CD14-positive monocyte (primary cell): ENCODE measurements around the gene ZNF8. TPM values are rescaled to one million over a fixed set of nuclear protein-coding genes. Genes with fewer than 3 reads are reported as not detected.

ENCODE experiments used
- DNase-seq, 3 donors: peaks; one replicate each; pipeline ENCODE4 v3.0.0-alpha.2; 2011 to 2022
- H2AFZ ChIP-seq: 2 replicates; pipeline ENCODE4 v1.6.0; 2012; ENCODE audit warnings: mild to moderate bottlenecking, low read depth, low read length, inconsistent platforms; ENCODE audit not compliant: insufficient read depth, poor library complexity, severe bottlenecking
- H3K27ac ChIP-seq, 2 donors: 1 replicate in 1 of 2; 2 replicates in 1 of 2; pipeline ENCODE4 v1.5.1; 2012 to 2013; ENCODE audit warnings: low read length in 2 of 2, control low read depth in 1 of 2, inconsistent platforms in 1 of 2, low read depth in 1 of 2, mild to moderate bottlenecking in 1 of 2
- H3K27me3 ChIP-seq, 2 donors: one replicate each; pipeline versions ENCODE4 v1.6.0 to v1.6.1; 2011 to 2013; ENCODE audit warnings: low read length in 2 of 2; ENCODE audit not compliant: control insufficient read depth in 2 of 2, insufficient read depth in 2 of 2
- H3K36me3 ChIP-seq, 2 donors: replicated peaks in 1 of 2; 1 replicate in 1 of 2; 2 replicates in 1 of 2; pipeline versions ENCODE4 v1.5.1 to v1.6.1; 2012 to 2013; ENCODE audit warnings: low read length in 2 of 2, control low read depth in 1 of 2, inconsistent platforms in 1 of 2, mild to moderate bottlenecking in 1 of 2; ENCODE audit not compliant: insufficient read depth in 2 of 2, control insufficient read depth in 1 of 2
- H3K4me1 ChIP-seq, 2 donors: 1 replicate in 1 of 2; 2 replicates in 1 of 2; pipeline versions ENCODE4 v1.5.1 to v1.6.1; 2012 to 2013; ENCODE audit warnings: low read length in 2 of 2, control low read depth in 1 of 2, inconsistent platforms in 1 of 2, mild to moderate bottlenecking in 1 of 2, moderate library complexity in 1 of 2; ENCODE audit not compliant: insufficient read depth in 2 of 2, control insufficient read depth in 1 of 2
- H3K4me2 ChIP-seq: replicated peaks from 2 replicates; pipeline ENCODE3; 2012; ENCODE audit warnings: low read length, moderate library complexity, mild to moderate bottlenecking; ENCODE audit not compliant: poor library complexity, severe bottlenecking; ENCODE audit errors: extremely low read depth
- H3K4me3 ChIP-seq, 3 experiments: fragments of 200-600 bp in 1 of 3; sonication (generic) in 1 of 3; replicated peaks in 1 of 3; 1 replicate in 2 of 3; 2 replicates in 1 of 3; pipeline ENCODE4 v1.5.1; 2011 to 2013; ENCODE audit warnings: low read length in 3 of 3, mild to moderate bottlenecking in 3 of 3, control low read depth in 2 of 3, low read depth in 2 of 3, inconsistent platforms in 1 of 3, moderate library complexity in 1 of 3
- H3K79me2 ChIP-seq: 2 replicates; pipeline ENCODE4 v1.6.0; 2012; ENCODE audit warnings: mild to moderate bottlenecking, control low read depth, inconsistent platforms, low read length, moderate library complexity; ENCODE audit not compliant: insufficient read depth
- H3K9ac ChIP-seq: 2 replicates; pipeline ENCODE4 v1.6.0; 2017; ENCODE audit warnings: low read length, mild to moderate bottlenecking; ENCODE audit not compliant: insufficient read depth, poor library complexity, severe bottlenecking
- H3K9me3 ChIP-seq, 2 donors: replicated peaks in 1 of 2; 1 replicate in 1 of 2; 2 replicates in 1 of 2; pipeline versions ENCODE4 v1.5.1 to v1.6.1; 2012 to 2013; ENCODE audit warnings: low read length in 2 of 2, control low read depth in 1 of 2; ENCODE audit not compliant: control insufficient read depth in 1 of 2, insufficient read depth in 1 of 2
- H4K20me1 ChIP-seq: 2 replicates; pipeline ENCODE4 v1.6.0; 2012; ENCODE audit warnings: mild to moderate bottlenecking, low read length, control low read depth, moderate library complexity; ENCODE audit not compliant: insufficient read depth
- H3K27ac Mint-ChIP-seq, 7 donors: one replicate each; pipeline ENCODE4 v1.8.0; 2020; ENCODE audit warnings: mild to moderate bottlenecking in 7 of 7, mixed read lengths in 7 of 7, moderate library complexity in 6 of 7, inconsistent platforms in 2 of 7
- H3K27me3 Mint-ChIP-seq, 3 donors: one replicate each; pipeline ENCODE4 v1.8.0; 2021 to 2022; ENCODE audit warnings: low read depth in 3 of 3, mild to moderate bottlenecking in 3 of 3, mixed read lengths in 3 of 3, moderate library complexity in 3 of 3, inconsistent platforms in 1 of 3
- H3K36me3 Mint-ChIP-seq, 2 donors: one replicate each; pipeline ENCODE4 v1.8.0; 2020; ENCODE audit warnings: mixed read lengths in 2 of 2, inconsistent platforms in 1 of 2, mild to moderate bottlenecking in 1 of 2
- H3K4me1 Mint-ChIP-seq: one replicate; pipeline ENCODE4 v1.8.0; 2020; ENCODE audit warnings: mild to moderate bottlenecking, mixed read lengths
- H3K4me3 Mint-ChIP-seq, 2 donors: one replicate each; pipeline ENCODE4 v1.8.0; 2020; ENCODE audit warnings: mild to moderate bottlenecking in 2 of 2, mixed read lengths in 2 of 2, moderate library complexity in 1 of 2
- H3K9me3 Mint-ChIP-seq, 7 donors: one replicate each; pipeline ENCODE4 v1.8.0; 2020 to 2022; ENCODE audit warnings: mixed read lengths in 7 of 7, mild to moderate bottlenecking in 6 of 7, moderate library complexity in 6 of 7, inconsistent platforms in 2 of 7
- CTCF ChIP-seq: fragments of 200-600 bp; IDR thresholded peaks from one replicate; pipeline ENCODE4 v1.8.0; 2022; ENCODE audit warnings: antibody characterized with exemption, mild to moderate bottlenecking
- WGBS: methylation state at CpG from one replicate; pipeline ENCODE4 v1.1.5; 2013; ENCODE audit warnings: missing lambda C conversion rate; ENCODE audit not compliant: insufficient coverage; 5-methylcytosine and 5-hydroxymethylcytosine counted together
- intact Hi-C, 2 donors: fragments of 100-400 bp; cut with micrococcal nuclease; formaldehyde crosslinking; loops; one replicate each; pipeline versions ENCODE4 v1.15.0 to v1.15.1; 2023
- polyA plus RNA-seq, 3 donors: library from polyadenylated mRNA; depleted of rRNA in 1 of 3; unstranded in 2 of 3; stranded (reverse) in 1 of 3; fragments of 300-500 nt in 2 of 3; fragments of >200 nt in 1 of 3; fragmentation: Illumina TruSeq in 2 of 3; gene quantifications; 1 replicate in 2 of 3; 2 replicates in 1 of 3; pipeline ENCODE4 v1.2.3, GENCODE V29; 2012 to 2021

The ZNF8 gene
- polyA plus RNA-seq, 3 donors: 0.05 to 2.4 (median 0.25) TPM

- Histone ChIP-seq H3K36me3 (peaks cover 6 to 8% of the 10 kb centered on the region in 2 donors), H3K4me3 (no peak overlapping the region), H3K27me3 (no peaks in the 10 kb centered on the region), H3K9me3 (no peaks in the 10 kb centered on the region), H3K27ac (no peak overlapping the region), H4K20me1 (no peaks in the 10 kb centered on the region), H3K9ac (no peak overlapping the region), H3K4me2 (no peak overlapping the region), H3K79me2 (peaks cover 20% of the 10 kb centered on the region), H2AFZ (no peak overlapping the region), H3K4me1 (peaks cover 18 to 19% of the 10 kb centered on the region in 2 donors)
- H3K36me3 Mint-ChIP-seq: peaks cover 10% of the 10 kb centered on the region in 2 donors
- H3K4me1 Mint-ChIP-seq: peaks cover 6% of the 10 kb centered on the region
- H3K27ac Mint-ChIP-seq: no peak overlapping the region
- H3K4me3 Mint-ChIP-seq: no peak overlapping the region
- no peak for DNase-seq
- H3K9me3 Mint-ChIP-seq: no peaks in the 10 kb centered on the region
- intact Hi-C loops: no loop called here
- 93% methylated on average over 3 of the region's 4 CpGs for WGBS
- no peak for TF ChIP-seq CTCF
- H3K27me3 Mint-ChIP-seq: no peaks in the 10 kb centered on the region
Observed at GRCh38 chr19:58330458-58330857, 51.7 kb downstream of the ZNF8 start.

GRCh38 chr19:58332697-58333096 lies 53.9 kb downstream of the ZNF8 start:
- WGBS: no CpG with 5 or more reads among the region's 1 CpG
- Histone ChIP-seq H2AFZ (no peak overlapping the region), H3K79me2 (peaks cover 11% of the 10 kb centered on the region), H3K36me3 (peaks cover 13 to 28% of the 10 kb centered on the region in 2 donors), H3K27ac (no peak overlapping the region), H3K9me3 (no peaks in the 10 kb centered on the region), H3K4me2 (no peak overlapping the region), H3K4me1 (peaks cover 4 to 6% of the 10 kb centered on the region in 2 donors), H3K4me3 (no peak overlapping the region), H3K27me3 (no peaks in the 10 kb centered on the region), H4K20me1 (no peaks in the 10 kb centered on the region), H3K9ac (no peak overlapping the region)
- no peak overlapping the region for H3K4me3 Mint-ChIP-seq
- DNase-seq: no peak
- intact Hi-C loops: no loop called here
- TF ChIP-seq CTCF: no peak
- H3K9me3 Mint-ChIP-seq: no peaks in the 10 kb centered on the region
- H3K4me1 Mint-ChIP-seq: peaks cover 6% of the 10 kb centered on the region
- H3K27ac Mint-ChIP-seq: no peak overlapping the region
- peaks cover 25 to 28% of the 10 kb centered on the region in 2 donors for H3K36me3 Mint-ChIP-seq
- H3K27me3 Mint-ChIP-seq: peaks cover 0 to 2% (median 1%) of the 10 kb centered on the region in 3 donors
